GM12891 (cell line): ENCODE data around the gene LRRC74B.

Source experiments
- POLR2A ChIP-seq: IDR thresholded peaks from 2 replicates; pipeline ENCODE4 v1.6.1; 2011; ENCODE audit warnings: low read depth, low read length, control low read depth
- POLR2AphosphoS5 ChIP-seq: IDR thresholded peaks from 2 replicates; pipeline ENCODE4 v1.6.1; 2011; ENCODE audit warnings: low read depth, low read length, control low read depth
- SPI1 ChIP-seq: IDR thresholded peaks from 2 replicates; pipeline ENCODE4 v1.6.1; 2011; ENCODE audit warnings: low read depth, low read length, control low read depth

DNA sequence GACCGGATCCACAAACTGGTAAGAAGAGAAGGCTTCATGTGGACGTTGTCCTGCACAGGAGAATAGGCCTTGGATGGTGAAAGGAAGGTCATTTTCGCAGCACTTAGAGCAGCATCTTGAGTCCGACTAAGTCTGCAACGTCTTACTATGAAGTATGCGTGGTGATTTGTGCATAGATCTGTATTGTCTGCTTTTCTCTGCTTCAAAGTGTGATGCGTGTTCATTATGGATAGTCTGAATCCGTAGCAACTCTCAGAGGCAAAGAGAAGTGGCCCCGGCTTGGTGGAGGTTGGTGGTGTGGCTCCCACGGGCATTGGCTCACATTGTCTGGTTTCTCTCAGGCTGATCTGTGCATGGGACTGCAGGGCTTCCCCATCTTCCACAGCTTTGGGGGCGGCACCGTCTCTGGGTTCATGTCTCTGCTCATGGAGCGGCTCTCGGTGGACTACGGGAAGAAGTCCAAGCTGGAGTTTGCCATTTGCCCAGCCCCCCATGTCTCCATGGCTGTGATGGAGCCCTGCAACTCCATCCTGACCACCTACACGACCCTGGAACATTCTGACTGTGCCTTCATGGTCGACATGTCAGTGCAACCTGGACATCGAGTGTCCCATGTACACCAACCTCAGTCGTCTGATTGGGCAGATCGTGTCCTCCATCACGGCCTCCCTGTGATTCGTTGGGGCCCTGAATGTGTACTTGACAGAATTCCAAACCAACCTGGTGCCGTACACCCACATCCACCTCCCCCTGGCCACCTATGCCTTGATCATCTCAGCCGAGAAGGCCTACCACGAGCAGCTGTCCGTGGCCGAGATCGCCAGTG, 21.5 kb downstream of the LRRC74B start:
- TF ChIP-seq POLR2A (no peak), POLR2AphosphoS5 (no peak), SPI1 (no peak)
